Neuronal stem cell (in vitro differentiated cells): Measurements from ENCODE around the gene DUOX1.
"Not testable (repeated sequence)": the region's sequence is repeated elsewhere in the genome, so short reads cannot be mapped to it uniquely, and the experiment has no call there.

Source experiments
- DNase-seq: peaks from one replicate; pipeline ENCODE4 v3.0.0-alpha.2; 2013; ENCODE audit warnings: low spot score
- H2AFZ ChIP-seq: one replicate; pipeline ENCODE4 v1.6.1; 2013; ENCODE audit warnings: mild to moderate bottlenecking, low read length, inconsistent platforms
- H2AK5ac ChIP-seq: 2 replicates; pipeline ENCODE4 v1.6.1; 2013; ENCODE audit warnings: low read depth, mild to moderate bottlenecking, inconsistent platforms, low read length, moderate library complexity, mixed read lengths
- H2BK120ac ChIP-seq: 2 replicates; pipeline ENCODE4 v1.6.1; 2013; ENCODE audit warnings: low read depth, mild to moderate bottlenecking, inconsistent platforms, low read length, moderate library complexity, mixed read lengths
- H2BK12ac ChIP-seq: one replicate; pipeline ENCODE4 v1.6.1; 2013; ENCODE audit warnings: low read length, inconsistent platforms
- H2BK15ac ChIP-seq: 2 replicates; pipeline ENCODE4 v1.6.1; 2013; ENCODE audit warnings: mild to moderate bottlenecking, low read length, inconsistent platforms, mixed read lengths
- H2BK5ac ChIP-seq: one replicate; pipeline ENCODE4 v1.6.1; 2013; ENCODE audit warnings: inconsistent platforms, mild to moderate bottlenecking, low read length, moderate library complexity
- H3K14ac ChIP-seq: one replicate; pipeline ENCODE4 v1.6.1; 2013; ENCODE audit warnings: low read length, inconsistent platforms
- H3K18ac ChIP-seq: 2 replicates; pipeline ENCODE4 v1.6.1; 2013; ENCODE audit warnings: low read length, inconsistent platforms
- H3K23ac ChIP-seq: 2 replicates; pipeline ENCODE4 v1.6.1; 2013; ENCODE audit warnings: low read depth, mild to moderate bottlenecking, mixed read lengths, low read length, inconsistent platforms; ENCODE audit not compliant: poor library complexity
- H3K27ac ChIP-seq: replicated peaks from 3 replicates; pipeline ENCODE4 v1.5.1; 2013; ENCODE audit warnings: low read length, inconsistent platforms
- H3K27me3 ChIP-seq, 3 experiments: 2 replicates each; pipeline ENCODE4 v1.6.1; 2013; ENCODE audit warnings: low read length in 3 of 3, mild to moderate bottlenecking in 2 of 3, inconsistent platforms in 1 of 3, low read depth in 1 of 3, mixed read lengths in 1 of 3, moderate library complexity in 1 of 3; ENCODE audit not compliant: control insufficient read depth in 3 of 3, insufficient read depth in 3 of 3
- H3K36me3 ChIP-seq, 2 donors: replicated peaks in 1 of 2; 2 replicates each; pipeline ENCODE4 v1.6.1; 2013; ENCODE audit warnings: low read length in 2 of 2; ENCODE audit not compliant: control insufficient read depth in 2 of 2, insufficient read depth in 2 of 2
- H3K4ac ChIP-seq: 2 replicates; pipeline ENCODE4 v1.6.1; 2013; ENCODE audit warnings: inconsistent platforms, mild to moderate bottlenecking, low read length, moderate library complexity
- H3K4me1 ChIP-seq, 2 donors: 1 replicate in 1 of 2; 2 replicates in 1 of 2; pipeline ENCODE4 v1.6.1; 2013; ENCODE audit warnings: low read length in 2 of 2, low read depth in 1 of 2; ENCODE audit not compliant: control insufficient read depth in 2 of 2, insufficient read depth in 1 of 2
- H3K4me2 ChIP-seq: one replicate; pipeline ENCODE4 v1.6.1; 2013; ENCODE audit warnings: mild to moderate bottlenecking, low read length, inconsistent platforms; ENCODE audit not compliant: insufficient read depth, poor library complexity, severe bottlenecking
- H3K4me3 ChIP-seq, 2 donors: 2 replicates each; pipeline ENCODE4 v1.5.1; 2013; ENCODE audit warnings: low read length in 2 of 2, mild to moderate bottlenecking in 2 of 2, inconsistent platforms in 1 of 2, moderate library complexity in 1 of 2
- H3K79me1 ChIP-seq: one replicate; pipeline ENCODE4 v1.6.1; 2013; ENCODE audit warnings: low read depth, mild to moderate bottlenecking, inconsistent platforms, low read length, moderate library complexity
- H3K9ac ChIP-seq: one replicate; pipeline ENCODE4 v1.6.1; 2013; ENCODE audit warnings: mild to moderate bottlenecking, low read depth, low read length, inconsistent platforms; ENCODE audit not compliant: poor library complexity
- H3K9me3 ChIP-seq, 2 donors: replicated peaks in 1 of 2; 2 replicates each; pipeline versions ENCODE3 to v1.6.1; 2013; ENCODE audit warnings: low read length in 2 of 2, mild to moderate bottlenecking in 2 of 2, inconsistent platforms in 1 of 2, low read depth in 1 of 2, mixed read lengths in 1 of 2, moderate library complexity in 1 of 2; ENCODE audit not compliant: control insufficient read depth in 2 of 2, insufficient read depth in 1 of 2
- H4K8ac ChIP-seq: one replicate; pipeline ENCODE4 v1.6.1; 2013; ENCODE audit warnings: low read depth, mild to moderate bottlenecking, inconsistent platforms, low read length, moderate library complexity
- H4K91ac ChIP-seq: one replicate; pipeline ENCODE4 v1.6.1; 2013; ENCODE audit warnings: low read length, low read depth, mild to moderate bottlenecking, inconsistent platforms; ENCODE audit not compliant: poor library complexity
- WGBS, 2 donors: extraction: QIAGEN DNeasy Blood & Tissue Kit; methylation state at CpG; one replicate each; pipeline ENCODE4 v1.1.7; 2013; ENCODE audit warnings: missing lambda C conversion rate in 2 of 2, mixed read lengths in 1 of 2; ENCODE audit not compliant: insufficient read length in 2 of 2, insufficient replicate concordance in 1 of 2; ENCODE audit errors: extremely low coverage in 2 of 2; 5-methylcytosine and 5-hydroxymethylcytosine counted together

Gene DUOX1

GRCh38 chr15:45100884-45101625 lies 28.7 kb upstream of the DUOX1 start:
- H3K27ac ChIP-seq, result no peak overlapping the region
- H3K27me3 ChIP-seq, result peaks cover 0 to 51% (median 0%) of the 10 kb centered on the region in 3 experiments
- peak overlapping the region; percentile 49 for H3K18ac ChIP-seq
- no peak overlapping the region for H4K8ac ChIP-seq
- no peak for DNase-seq
- H4K91ac ChIP-seq, result no peak overlapping the region
- H3K9me3 ChIP-seq, result peaks cover 0 to 2% of the 10 kb centered on the region in 2 donors
- no peak overlapping the region for H3K4me3 ChIP-seq
- H3K4me2 ChIP-seq, result no peak overlapping the region
- WGBS, 2 donors, result no CpG with 5 or more reads among the region's 7 CpGs
- H2AFZ ChIP-seq, result no peak overlapping the region
- H3K23ac ChIP-seq, result no peak overlapping the region
- no peaks in the 10 kb centered on the region for H3K36me3 ChIP-seq
- no peak overlapping the region for H3K9ac ChIP-seq
- no peak overlapping the region for H2BK5ac ChIP-seq
- H3K4me1 ChIP-seq, result peaks cover 4 to 13% of the 10 kb centered on the region in 2 donors
- H2AK5ac ChIP-seq, result no peak overlapping the region
- H2BK12ac ChIP-seq, result no peak overlapping the region
- H3K79me1 ChIP-seq, result no peaks in the 10 kb centered on the region
- H2BK15ac ChIP-seq, result no peak overlapping the region
- H3K14ac ChIP-seq, result no peak overlapping the region
- H2BK120ac ChIP-seq, result no peak overlapping the region
- H3K4ac ChIP-seq, result no peak overlapping the region

- H3K9ac ChIP-seq, result no peak overlapping the region
- no CpG with 5 or more reads among the region's 12 CpGs for WGBS, 2 donors
Observed at GRCh38 chr15:45101749-45102148, 28.0 kb upstream of the DUOX1 start.

GRCh38 chr15:45102226-45102625 lies 27.6 kb upstream of the DUOX1 start:
- H3K4ac ChIP-seq, result peak overlapping the region; percentile 8
- H4K8ac ChIP-seq, result no peak overlapping the region
- H3K23ac ChIP-seq, result no peak overlapping the region
- no peak overlapping the region for H2AFZ ChIP-seq
- no peak overlapping the region for H2AK5ac ChIP-seq
- H3K79me1 ChIP-seq, result no peaks in the 10 kb centered on the region
- H3K36me3 ChIP-seq, result no peaks in the 10 kb centered on the region
- H3K4me3 ChIP-seq, result no peak overlapping the region
- WGBS, 2 donors, result no CpG with 5 or more reads among the region's 6 CpGs
- no peaks in the 10 kb centered on the region for H3K9me3 ChIP-seq
- no peak overlapping the region for H2BK5ac ChIP-seq
- no peak overlapping the region for H3K4me2 ChIP-seq
- no peak overlapping the region for H2BK120ac ChIP-seq
- peak overlapping the region; percentile 25 for H3K14ac ChIP-seq
- peak overlapping the region; percentile 31 for H2BK15ac ChIP-seq
- peaks cover 0 to 53% (median 0%) of the 10 kb centered on the region in 3 experiments for H3K27me3 ChIP-seq
- peak overlapping the region; percentile 52 for H2BK12ac ChIP-seq
- no peak overlapping the region for H3K27ac ChIP-seq
- peaks cover 4 to 15% of the 10 kb centered on the region in 2 donors for H3K4me1 ChIP-seq
- no peak for DNase-seq
- no peak overlapping the region for H3K9ac ChIP-seq
- no peak overlapping the region for H3K18ac ChIP-seq
- no peak overlapping the region for H4K91ac ChIP-seq

More at GRCh38 chr15:45101749-45102148, 28.0 kb upstream of the DUOX1 start:
- no peak overlapping the region for H3K4ac ChIP-seq
- no peak overlapping the region for H2AK5ac ChIP-seq
- no peak overlapping the region for H2BK120ac ChIP-seq
- peaks cover 4 to 15% of the 10 kb centered on the region in 2 donors for H3K4me1 ChIP-seq
- H3K23ac ChIP-seq, result no peak overlapping the region
- H3K9me3 ChIP-seq, result peaks cover 0 to 1% of the 10 kb centered on the region in 2 donors
- no peak for DNase-seq
- H4K8ac ChIP-seq, result no peak overlapping the region
- peak overlapping the region; percentile 25 for H3K14ac ChIP-seq
- no peak overlapping the region for H2AFZ ChIP-seq
- H3K4me2 ChIP-seq, result no peak overlapping the region
- H4K91ac ChIP-seq, result no peak overlapping the region
- H3K79me1 ChIP-seq, result no peaks in the 10 kb centered on the region
- no peak overlapping the region for H3K18ac ChIP-seq
- H3K27ac ChIP-seq, result no peak overlapping the region
- H3K36me3 ChIP-seq, result no peaks in the 10 kb centered on the region
- no peak overlapping the region for H2BK12ac ChIP-seq
- H3K27me3 ChIP-seq, result peaks cover 0 to 53% (median 0%) of the 10 kb centered on the region in 3 experiments
- peak overlapping the region in 1 of 2 donors; percentile 6 for H3K4me3 ChIP-seq
- no peak overlapping the region for H2BK5ac ChIP-seq
- H2BK15ac ChIP-seq, result no peak overlapping the region

GRCh38 chr15:45104170-45104569 lies 25.6 kb upstream of the DUOX1 start:
- H2AK5ac ChIP-seq, DNase-seq, H3K4ac ChIP-seq, H2BK15ac ChIP-seq, H3K27ac ChIP-seq, H4K8ac ChIP-seq, H2BK5ac ChIP-seq, H2AFZ ChIP-seq, H3K79me1 ChIP-seq, H3K9ac ChIP-seq, H3K14ac ChIP-seq, H2BK120ac ChIP-seq, H3K36me3 ChIP-seq, H2BK12ac ChIP-seq, H3K18ac ChIP-seq, H3K4me3 ChIP-seq, H4K91ac ChIP-seq, H3K23ac ChIP-seq, H3K4me2 ChIP-seq, H3K9me3 ChIP-seq: not testable (repeated sequence)
- Histone ChIP-seq H3K27me3 (peaks cover 2 to 65% (median 5%) of the 10 kb centered on the region in 3 experiments), H3K4me1 (peaks cover 4 to 15% of the 10 kb centered on the region in 2 donors)
- WGBS, 2 donors, result no CpG with 5 or more reads among the region's 9 CpGs
